Transverse colon (tissue), 3 donors: ENCODE data around the gene FGGY.

Experiments
- EP300 ChIP-seq: sonication (generic); formaldehyde crosslinking; IDR thresholded peaks from one replicate; pipeline ENCODE4 v1.6.1; 2017; ENCODE audit warnings: antibody characterized with exemption, low read depth
- TF ChIP-seq, protein P1 (sequence below), 5 experiments: fragments of 200-600 bp in 3 of 5; fragments of 450-650 bp in 2 of 5; sonication (generic) in 3 of 5; IDR thresholded peaks; 1 replicate in 2 of 5; 2 replicates in 3 of 5; pipeline ENCODE4 v1.5.1; 2016 to 2017; ENCODE audit warnings: antibody characterized with exemption in 5 of 5, inconsistent platforms in 3 of 5, mild to moderate bottlenecking in 2 of 5, moderate library complexity in 1 of 5

- TF ChIP-seq, protein P1, sequence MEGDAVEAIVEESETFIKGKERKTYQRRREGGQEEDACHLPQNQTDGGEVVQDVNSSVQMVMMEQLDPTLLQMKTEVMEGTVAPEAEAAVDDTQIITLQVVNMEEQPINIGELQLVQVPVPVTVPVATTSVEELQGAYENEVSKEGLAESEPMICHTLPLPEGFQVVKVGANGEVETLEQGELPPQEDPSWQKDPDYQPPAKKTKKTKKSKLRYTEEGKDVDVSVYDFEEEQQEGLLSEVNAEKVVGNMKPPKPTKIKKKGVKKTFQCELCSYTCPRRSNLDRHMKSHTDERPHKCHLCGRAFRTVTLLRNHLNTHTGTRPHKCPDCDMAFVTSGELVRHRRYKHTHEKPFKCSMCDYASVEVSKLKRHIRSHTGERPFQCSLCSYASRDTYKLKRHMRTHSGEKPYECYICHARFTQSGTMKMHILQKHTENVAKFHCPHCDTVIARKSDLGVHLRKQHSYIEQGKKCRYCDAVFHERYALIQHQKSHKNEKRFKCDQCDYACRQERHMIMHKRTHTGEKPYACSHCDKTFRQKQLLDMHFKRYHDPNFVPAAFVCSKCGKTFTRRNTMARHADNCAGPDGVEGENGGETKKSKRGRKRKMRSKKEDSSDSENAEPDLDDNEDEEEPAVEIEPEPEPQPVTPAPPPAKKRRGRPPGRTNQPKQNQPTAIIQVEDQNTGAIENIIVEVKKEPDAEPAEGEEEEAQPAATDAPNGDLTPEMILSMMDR (IDR thresholded peaks at IDR 0.05) = no peak
- TF ChIP-seq EP300 = no peak
Measured at GRCh38 chr1:59494145-59494833, 197.4 kb downstream of the FGGY start.
